ENCODE measurements around the gene FBLN7.

DNA sequence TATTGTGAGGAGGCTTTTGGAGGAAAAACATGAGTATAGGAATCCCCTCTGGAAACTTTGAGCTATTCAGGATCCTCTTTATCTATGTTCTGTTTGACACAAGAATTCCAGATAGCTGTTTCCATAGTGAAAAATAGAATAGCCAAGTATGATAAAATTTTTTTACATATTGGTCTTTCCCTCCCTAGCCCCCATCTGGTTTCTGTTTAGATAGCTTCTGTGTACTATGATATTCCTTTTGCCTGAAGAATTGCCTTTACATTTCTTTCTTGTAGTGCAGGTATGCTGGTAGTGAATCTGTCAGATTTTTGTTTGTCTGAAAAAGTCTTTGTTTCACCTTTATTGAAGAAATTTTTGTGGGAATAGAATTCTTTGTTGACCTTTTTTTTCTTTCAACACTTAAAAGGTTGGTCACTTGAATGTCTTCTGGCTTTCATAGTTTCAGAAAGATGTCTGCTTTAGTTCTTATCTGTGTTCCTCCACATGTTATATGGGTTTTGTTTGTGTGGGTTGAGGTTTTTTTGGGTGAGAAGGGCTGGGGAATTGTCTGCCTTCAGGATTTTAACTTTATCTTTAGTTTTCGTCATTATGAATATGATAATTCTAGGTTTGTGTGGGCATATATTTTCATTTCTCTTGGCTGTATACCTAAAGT is 29.9 kb upstream of the FBLN7 start:
- TF ChIP-seq EZH2 (IDR thresholded peaks at IDR 0.05; ENCODE audit: insufficient read depth, poor library complexity, severe bottlenecking) (no peak), EZH2phosphoT487 (IDR thresholded peaks at IDR 0.05; ENCODE audit: insufficient read depth, low read depth) (no peak)
